OCI-LY3 (cell line): ENCODE measurements around the gene LTBP1.

Experiments
- H2AFZ ChIP-seq: fragments of 200-600, 300-600 bp; shearing (Covaris generic); 2 replicates; pipeline ENCODE4 v1.6.0; 2014; ENCODE audit warnings: antibody characterized with exemption, low read depth, low read length
- H3K27ac ChIP-seq: fragments of 200-600, 300-600 bp; sonication (generic); 2 replicates; pipeline ENCODE4 v1.5.1; 2014; ENCODE audit warnings: mild to moderate bottlenecking, low read length, moderate library complexity, mixed read lengths
- H3K27me3 ChIP-seq: fragments of 200-600, 300-600 bp; sonication (generic); 2 replicates; pipeline ENCODE4 v1.6.1; 2014; ENCODE audit warnings: low read depth, low read length, mixed read lengths
- H3K36me3 ChIP-seq: fragments of 200-600, 300-600 bp; sonication (generic); replicated peaks from 2 replicates; pipeline ENCODE3; 2014; ENCODE audit warnings: low read depth, low read length, mixed read lengths
- H3K4me1 ChIP-seq: fragments of 300-600, 200-600 bp; sonication (generic); 2 replicates; pipeline ENCODE4 v1.6.1; 2014; ENCODE audit warnings: low read length, mixed read lengths
- H3K4me2 ChIP-seq: fragments of 200-600, 300-600 bp; sonication (generic); 2 replicates; pipeline ENCODE4 v1.6.1; 2014; ENCODE audit warnings: low read length, mixed read lengths
- H3K4me3 ChIP-seq: fragments of 300-600, 200-600 bp; sonication (generic); 2 replicates; pipeline ENCODE4 v1.5.1; 2014; ENCODE audit warnings: antibody characterized with exemption, mild to moderate bottlenecking, low read length, moderate library complexity
- H3K79me2 ChIP-seq: fragments of 300-600, 200-600 bp; shearing (Covaris generic); 2 replicates; pipeline ENCODE4 v1.6.1; 2014; ENCODE audit warnings: mild to moderate bottlenecking, low read length, mixed read lengths
- H3K9ac ChIP-seq: fragments of 300-600, 200-600 bp; shearing (Covaris generic); 2 replicates; pipeline ENCODE4 v1.6.0; 2014; ENCODE audit warnings: mild to moderate bottlenecking, low read length, moderate library complexity
- H3K9me3 ChIP-seq: fragments of 200-600, 300-600 bp; shearing (Covaris generic); 2 replicates; pipeline ENCODE4 v1.6.1; 2014; ENCODE audit warnings: low read length, mixed read lengths; ENCODE audit not compliant: insufficient read depth
- H4K20me1 ChIP-seq: fragments of 200-600, 300-600 bp; sonication (generic); 2 replicates; pipeline ENCODE4 v1.6.1; 2016; ENCODE audit warnings: low read length, mixed read lengths; ENCODE audit not compliant: insufficient read depth
- EZH2phosphoT487 ChIP-seq: fragments of 200-600 bp; shearing (Covaris generic); IDR thresholded peaks from 2 replicates; pipeline ENCODE4 v1.6.1; 2018; ENCODE audit warnings: antibody characterized with exemption, mixed run types, low read depth
- TF ChIP-seq, protein P1 (sequence below): fragments of 200-600, 300-600 bp; sonication (generic); IDR thresholded peaks from 2 replicates; pipeline ENCODE4 v1.5.1; 2014; ENCODE audit warnings: antibody characterized with exemption, low read length, low read depth

Gene LTBP1

DNA sequence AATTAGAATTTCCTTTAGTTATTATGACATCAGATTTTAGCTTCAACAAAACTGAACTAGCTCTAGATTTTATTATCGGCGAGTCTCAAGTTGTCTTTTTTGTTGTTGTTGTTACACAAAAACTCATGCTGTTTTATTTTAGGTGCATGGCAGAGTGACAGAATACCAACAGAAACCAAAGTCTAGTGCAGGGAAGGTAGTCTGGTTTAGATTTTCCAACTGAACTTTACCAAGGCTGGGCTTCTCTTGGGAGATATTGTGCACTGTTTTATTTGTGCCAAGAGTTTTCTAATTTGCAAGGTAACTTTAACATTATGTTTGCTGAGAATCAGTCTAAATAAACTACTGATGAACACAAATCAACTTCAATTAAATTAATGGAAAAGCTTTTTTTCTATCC, 486.1 kb downstream of the LTBP1 start:
- Histone ChIP-seq H3K79me2 (no peaks in the 10 kb centered on the region), H3K4me1 (no peaks in the 10 kb centered on the region), H3K36me3 (no peaks in the 10 kb centered on the region), H3K27me3 (no peaks in the 10 kb centered on the region), H3K9ac (no peak overlapping the region), H2AFZ (no peak overlapping the region), H3K4me2 (no peak overlapping the region), H3K9me3 (no peaks in the 10 kb centered on the region), H3K27ac (no peak overlapping the region), H3K4me3 (no peak overlapping the region), H4K20me1 (no peaks in the 10 kb centered on the region)
- TF ChIP-seq, protein P1, sequence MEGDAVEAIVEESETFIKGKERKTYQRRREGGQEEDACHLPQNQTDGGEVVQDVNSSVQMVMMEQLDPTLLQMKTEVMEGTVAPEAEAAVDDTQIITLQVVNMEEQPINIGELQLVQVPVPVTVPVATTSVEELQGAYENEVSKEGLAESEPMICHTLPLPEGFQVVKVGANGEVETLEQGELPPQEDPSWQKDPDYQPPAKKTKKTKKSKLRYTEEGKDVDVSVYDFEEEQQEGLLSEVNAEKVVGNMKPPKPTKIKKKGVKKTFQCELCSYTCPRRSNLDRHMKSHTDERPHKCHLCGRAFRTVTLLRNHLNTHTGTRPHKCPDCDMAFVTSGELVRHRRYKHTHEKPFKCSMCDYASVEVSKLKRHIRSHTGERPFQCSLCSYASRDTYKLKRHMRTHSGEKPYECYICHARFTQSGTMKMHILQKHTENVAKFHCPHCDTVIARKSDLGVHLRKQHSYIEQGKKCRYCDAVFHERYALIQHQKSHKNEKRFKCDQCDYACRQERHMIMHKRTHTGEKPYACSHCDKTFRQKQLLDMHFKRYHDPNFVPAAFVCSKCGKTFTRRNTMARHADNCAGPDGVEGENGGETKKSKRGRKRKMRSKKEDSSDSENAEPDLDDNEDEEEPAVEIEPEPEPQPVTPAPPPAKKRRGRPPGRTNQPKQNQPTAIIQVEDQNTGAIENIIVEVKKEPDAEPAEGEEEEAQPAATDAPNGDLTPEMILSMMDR, result no peak
- no peak for TF ChIP-seq EZH2phosphoT487

DNA sequence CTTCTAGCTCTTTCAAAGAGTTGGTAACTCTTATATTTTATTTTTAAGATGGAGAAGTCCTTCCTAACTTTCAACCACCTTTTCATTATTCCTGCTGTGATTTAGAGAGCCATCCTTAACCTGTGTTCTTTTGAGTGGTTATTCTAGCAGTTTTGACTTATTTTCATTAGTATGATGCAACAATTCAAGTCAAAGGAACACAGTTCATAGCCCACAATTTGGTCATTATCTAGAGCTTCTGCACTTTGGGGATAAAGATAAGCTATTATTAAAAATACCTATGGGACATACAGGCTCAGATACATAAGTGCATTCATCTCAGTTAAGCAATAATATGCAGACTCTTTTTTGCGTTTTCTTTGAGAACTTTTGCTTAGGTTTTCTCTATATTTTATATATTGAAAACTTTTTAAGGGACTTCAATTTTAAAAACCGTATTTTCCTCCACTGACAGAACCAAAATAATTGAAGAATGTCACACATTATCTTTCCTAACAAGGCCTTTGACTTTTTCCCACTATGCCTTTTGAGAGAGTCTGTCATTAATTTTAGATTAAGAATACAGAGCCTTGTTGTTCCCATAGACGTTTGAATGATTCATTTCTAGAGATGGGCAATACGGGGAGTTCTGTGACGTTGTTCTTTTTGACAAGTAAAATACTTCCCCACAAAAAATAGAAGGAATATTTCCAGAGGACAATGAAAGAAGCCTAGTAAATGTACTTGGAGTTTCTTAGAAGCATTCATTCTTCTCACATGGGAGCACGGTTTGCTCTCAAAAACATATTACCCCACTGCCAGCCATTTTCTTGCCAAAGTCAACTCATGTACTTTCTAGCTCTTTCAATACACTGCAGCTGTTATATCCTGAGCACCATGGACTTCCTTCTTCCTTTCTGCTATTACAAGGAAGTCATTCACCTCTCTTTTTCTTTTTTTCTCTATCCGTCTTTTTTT, 486.8 kb downstream of the LTBP1 start:
- no peak overlapping the region for H3K4me3 ChIP-seq
- TF ChIP-seq, protein P1, result no peak
- no peak for TF ChIP-seq EZH2phosphoT487
- H3K36me3 ChIP-seq, result no peaks in the 10 kb centered on the region
- H3K27me3 ChIP-seq, result no peaks in the 10 kb centered on the region
- H3K79me2 ChIP-seq, result no peaks in the 10 kb centered on the region
- no peak overlapping the region for H3K4me2 ChIP-seq
- no peak overlapping the region for H3K9ac ChIP-seq
- no peaks in the 10 kb centered on the region for H4K20me1 ChIP-seq
- no peak overlapping the region for H3K27ac ChIP-seq
- H3K4me1 ChIP-seq, result no peaks in the 10 kb centered on the region
- H2AFZ ChIP-seq, result no peak overlapping the region; the same call in 1 of the 2 replicates
- H3K9me3 ChIP-seq, result no peaks in the 10 kb centered on the region

DNA sequence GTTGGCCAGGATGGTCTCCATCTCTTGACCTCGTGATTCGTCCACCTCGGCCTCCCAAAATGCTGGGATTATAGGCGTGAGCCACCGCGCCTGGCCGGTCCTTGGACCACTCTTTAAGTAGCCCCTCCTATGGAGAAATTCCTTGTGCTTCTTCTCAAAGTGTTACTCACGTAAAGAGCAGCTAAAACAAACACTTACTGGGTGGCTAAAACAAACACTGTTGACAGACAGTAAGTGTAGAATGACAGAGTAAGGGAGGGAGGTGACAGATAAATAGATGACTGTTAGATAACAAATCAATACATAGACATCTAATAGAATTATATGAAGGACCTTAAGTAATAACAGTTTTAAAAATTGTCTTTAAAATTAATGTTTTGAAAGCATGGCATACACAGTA, 488.8 kb downstream of the LTBP1 start:
- Histone ChIP-seq H3K27ac (no peak overlapping the region), H3K9me3 (no peaks in the 10 kb centered on the region), H2AFZ (no peak overlapping the region), H4K20me1 (no peaks in the 10 kb centered on the region), H3K4me1 (no peaks in the 10 kb centered on the region), H3K4me2 (no peak overlapping the region), H3K27me3 (no peaks in the 10 kb centered on the region), H3K79me2 (no peaks in the 10 kb centered on the region), H3K9ac (no peak overlapping the region), H3K36me3 (no peaks in the 10 kb centered on the region), H3K4me3 (no peak overlapping the region)
- TF ChIP-seq, protein P1, result no peak
- no peak for TF ChIP-seq EZH2phosphoT487

DNA sequence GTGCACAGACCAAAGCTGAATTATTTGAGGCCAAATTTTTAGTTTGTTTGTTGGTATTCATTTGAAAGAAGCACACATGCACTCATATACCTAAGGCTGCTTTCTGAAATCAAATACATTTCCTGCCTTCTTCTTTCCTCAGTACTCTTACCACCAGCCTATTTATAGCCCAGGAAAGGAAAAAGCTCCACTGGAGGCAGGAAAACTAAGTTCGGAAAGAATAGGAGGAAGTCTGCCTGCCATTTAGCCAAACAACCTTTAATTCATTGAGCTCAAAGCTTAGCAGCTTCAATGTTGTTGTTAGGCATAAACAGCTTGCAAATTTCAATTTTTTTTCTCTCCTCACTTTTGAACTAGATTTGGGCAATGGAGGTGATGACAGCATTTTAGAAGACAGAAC, 489.3 kb downstream of the LTBP1 start:
- TF ChIP-seq, protein P1, result no peak
- no peak for TF ChIP-seq EZH2phosphoT487
- Histone ChIP-seq H3K79me2 (no peaks in the 10 kb centered on the region), H3K27me3 (no peaks in the 10 kb centered on the region), H4K20me1 (no peaks in the 10 kb centered on the region), H3K27ac (no peak overlapping the region), H3K36me3 (no peaks in the 10 kb centered on the region), H2AFZ (no peak overlapping the region), H3K4me2 (no peak overlapping the region), H3K4me1 (no peaks in the 10 kb centered on the region), H3K4me3 (no peak overlapping the region), H3K9ac (no peak overlapping the region), H3K9me3 (no peaks in the 10 kb centered on the region)
